H1 (cell line): ENCODE measurements around the gene VPS11.

Experiments used
- JUN ChIP-seq: IDR thresholded peaks from 2 replicates; pipeline ENCODE4 v1.6.1; 2011; ENCODE audit warnings: low read depth, mild to moderate bottlenecking, improper control_type of control experiment, low read length
- POLR2A ChIP-seq, 2 experiments: IDR thresholded peaks; 1 replicate in 1 of 2; 2 replicates in 1 of 2; pipeline ENCODE4 v1.6.1; 2011; ENCODE audit warnings: low read depth in 2 of 2, low read length in 2 of 2, mild to moderate bottlenecking in 2 of 2; ENCODE audit errors: control extremely low read depth in 1 of 2
- ZNF274 ChIP-seq: IDR thresholded peaks from 2 replicates; pipeline ENCODE4 v1.7.0; 2012; ENCODE audit warnings: low read length, borderline replicate concordance; ENCODE audit errors: extremely low read depth
- TF ChIP-seq, protein P1 (sequence below), 3 experiments: IDR thresholded peaks; 1 replicate in 2 of 3; 2 replicates in 1 of 3; pipeline versions ENCODE4 v1.5.1 to v1.6.1; 2011; ENCODE audit warnings: low read length in 3 of 3, mild to moderate bottlenecking in 3 of 3, inconsistent platforms in 2 of 3, low read depth in 1 of 3, moderate library complexity in 1 of 3; ENCODE audit not compliant: insufficient read depth in 1 of 3; ENCODE audit errors: control extremely low read depth in 1 of 3

DNA sequence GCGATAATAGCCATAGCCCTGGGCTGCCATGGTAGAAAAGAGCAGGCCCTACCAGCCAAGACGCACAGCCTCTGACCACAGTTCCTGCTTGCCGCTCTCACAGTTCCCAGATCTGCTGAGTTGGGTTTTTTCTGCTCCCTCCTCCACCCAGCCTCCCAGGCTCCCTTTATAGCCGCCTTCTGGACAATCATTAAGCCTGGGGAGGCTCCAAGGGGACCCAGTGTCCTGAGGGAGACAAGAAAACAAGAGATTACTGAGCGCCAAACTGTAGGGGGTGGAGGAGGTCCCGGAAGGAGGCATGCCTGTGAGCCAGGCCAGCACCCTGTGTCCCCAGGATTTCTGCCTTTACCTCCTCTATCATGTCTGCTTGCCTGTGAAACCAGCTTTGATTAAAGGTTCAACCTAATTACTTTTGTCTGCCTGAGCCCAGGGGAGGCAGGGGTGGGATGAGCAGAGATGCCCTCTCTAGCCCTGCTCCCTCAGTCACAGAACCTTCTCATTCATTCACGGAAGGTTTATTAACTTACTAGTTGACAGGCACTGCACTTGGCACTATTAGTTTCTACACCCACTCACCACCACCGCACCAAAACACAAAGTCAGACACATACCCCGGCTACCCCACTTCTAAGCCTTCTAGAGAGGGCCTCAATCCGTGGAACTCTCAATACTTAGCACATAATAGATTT, 38.1 kb upstream of the VPS11 start:
- TF ChIP-seq POLR2A (IDR thresholded peaks at IDR 0.05; ENCODE audit: control extremely low read depth in 1 of 2, low read depth in 2 of 2, low read length in 2 of 2): no peak
- TF ChIP-seq, protein P1, sequence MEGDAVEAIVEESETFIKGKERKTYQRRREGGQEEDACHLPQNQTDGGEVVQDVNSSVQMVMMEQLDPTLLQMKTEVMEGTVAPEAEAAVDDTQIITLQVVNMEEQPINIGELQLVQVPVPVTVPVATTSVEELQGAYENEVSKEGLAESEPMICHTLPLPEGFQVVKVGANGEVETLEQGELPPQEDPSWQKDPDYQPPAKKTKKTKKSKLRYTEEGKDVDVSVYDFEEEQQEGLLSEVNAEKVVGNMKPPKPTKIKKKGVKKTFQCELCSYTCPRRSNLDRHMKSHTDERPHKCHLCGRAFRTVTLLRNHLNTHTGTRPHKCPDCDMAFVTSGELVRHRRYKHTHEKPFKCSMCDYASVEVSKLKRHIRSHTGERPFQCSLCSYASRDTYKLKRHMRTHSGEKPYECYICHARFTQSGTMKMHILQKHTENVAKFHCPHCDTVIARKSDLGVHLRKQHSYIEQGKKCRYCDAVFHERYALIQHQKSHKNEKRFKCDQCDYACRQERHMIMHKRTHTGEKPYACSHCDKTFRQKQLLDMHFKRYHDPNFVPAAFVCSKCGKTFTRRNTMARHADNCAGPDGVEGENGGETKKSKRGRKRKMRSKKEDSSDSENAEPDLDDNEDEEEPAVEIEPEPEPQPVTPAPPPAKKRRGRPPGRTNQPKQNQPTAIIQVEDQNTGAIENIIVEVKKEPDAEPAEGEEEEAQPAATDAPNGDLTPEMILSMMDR (IDR thresholded peaks at IDR 0.05; ENCODE audit: control extremely low read depth in 1 of 3, insufficient read depth in 1 of 3, low read depth in 1 of 3, low read length in 3 of 3): no peak
- TF ChIP-seq JUN: no peak
- no peak for TF ChIP-seq ZNF274
